HG03159 (cell line): Measurements from ENCODE around the gene DAPK3.
"Not testable (repeated sequence)": the region's sequence is repeated elsewhere in the genome, so short reads cannot be mapped to it uniquely, and the experiment has no call there.

Experiments
- ATAC-seq: cut with Tn5 transposase; IDR thresholded peaks from one replicate; pipeline ENCODE4 v1.9.1; 2021; ENCODE audit warnings: mild to moderate bottlenecking, moderate library complexity; ENCODE audit not compliant: unreplicated experiment

Gene DAPK3

DNA sequence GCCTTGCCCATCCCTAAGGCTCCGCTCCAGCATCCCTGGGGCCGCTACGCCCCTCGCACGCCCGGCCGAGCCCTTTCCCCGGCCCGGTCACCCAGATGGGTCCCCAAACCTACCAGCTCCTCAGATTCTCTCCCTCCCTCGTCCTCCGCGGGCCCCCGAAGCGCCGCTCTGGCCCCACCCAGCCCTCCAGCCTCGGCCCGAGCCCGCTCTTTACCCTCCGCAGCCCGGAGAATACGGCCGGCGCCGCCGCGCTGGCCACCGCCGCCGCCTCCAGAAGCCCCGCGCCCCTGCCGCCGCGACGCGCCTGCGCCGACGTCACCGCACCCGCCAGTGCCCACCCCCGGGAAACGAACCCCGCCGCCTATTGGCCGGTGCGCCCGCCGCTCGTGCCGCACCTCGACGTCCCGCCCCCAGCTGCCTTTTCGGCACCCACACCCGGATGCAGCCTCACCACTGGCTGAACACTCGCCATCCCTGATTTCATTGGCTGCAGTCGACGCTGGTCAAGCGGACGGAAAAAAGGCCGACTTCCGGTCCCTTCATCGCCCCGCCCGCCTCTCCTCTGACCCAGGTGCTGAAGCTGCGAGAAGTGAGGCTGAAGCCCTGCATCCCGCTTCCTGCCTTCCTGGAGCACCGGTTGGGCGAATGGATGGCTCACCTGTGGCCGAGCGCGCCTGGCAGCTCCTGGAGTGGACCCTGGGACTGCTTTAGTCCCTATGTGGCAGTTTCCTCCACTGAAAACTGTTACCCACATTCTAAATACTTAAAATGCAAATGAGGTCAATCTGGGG, at the start of gene DAPK3:
TSS of gene DAPK3 (minus strand) at position 292 of the 791 bp plus-strand sequence. CDS start 1,364 bp downstream, outside the sequence.
- ATAC-seq = peak; percentile 91

DNA sequence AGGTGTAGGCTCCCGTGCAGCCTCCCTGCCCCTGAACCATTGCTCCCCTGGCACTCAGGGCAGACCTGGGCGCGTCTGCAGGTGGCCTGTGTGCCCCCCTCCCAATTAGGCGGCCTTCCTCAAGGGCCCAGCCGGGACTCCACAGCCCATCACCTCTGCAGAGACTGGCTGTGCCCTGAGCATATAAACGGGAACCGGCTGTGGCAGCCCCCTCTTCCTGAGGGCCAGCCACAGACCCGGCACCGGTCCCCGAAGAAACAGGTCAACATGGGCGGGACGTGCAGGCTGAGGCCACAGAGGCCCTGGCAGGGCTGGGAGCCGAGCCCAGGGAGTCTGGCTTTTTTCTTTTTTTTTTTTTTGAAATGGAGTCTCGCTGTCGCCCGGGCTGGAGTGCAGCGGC, 48.7 kb upstream of the DAPK3 start:
- no peak for ATAC-seq

DNA sequence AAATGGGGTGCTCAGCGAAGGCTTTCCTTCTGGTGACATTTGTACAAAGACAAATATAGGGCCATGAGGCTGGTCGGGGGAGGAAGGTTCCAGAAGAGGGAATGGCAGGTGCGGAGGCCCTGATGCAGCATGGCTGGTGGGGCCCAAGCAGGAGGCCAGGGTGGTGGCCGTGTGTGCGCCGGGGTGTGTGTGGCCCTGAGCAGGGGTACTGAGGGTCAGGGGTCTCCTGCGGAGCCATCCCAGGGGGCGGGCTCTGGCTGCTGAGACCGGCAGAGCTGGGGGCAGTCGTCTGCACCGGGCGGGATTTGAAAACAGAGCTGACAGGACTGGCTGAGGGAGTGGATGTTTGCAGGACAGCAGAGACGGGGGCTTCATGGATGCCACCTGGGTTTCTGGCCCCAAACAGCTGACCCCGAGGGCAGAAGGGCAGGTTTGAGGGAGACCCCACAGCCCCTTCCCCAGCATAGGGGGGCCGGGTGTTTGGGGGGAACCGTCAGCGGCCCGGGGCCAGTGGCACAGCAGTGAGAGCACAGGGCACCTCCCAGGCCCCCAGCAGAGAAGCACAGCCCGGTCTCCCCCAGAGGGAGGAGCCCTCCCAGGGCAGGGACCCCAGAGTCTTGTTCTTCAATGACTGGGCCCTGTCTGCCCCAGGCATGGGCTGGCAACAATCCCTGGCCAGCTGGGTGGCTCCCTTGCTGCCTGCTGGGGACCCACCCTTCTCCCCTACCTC, 48.0 kb upstream of the DAPK3 start:
- ATAC-seq = no peak

DNA sequence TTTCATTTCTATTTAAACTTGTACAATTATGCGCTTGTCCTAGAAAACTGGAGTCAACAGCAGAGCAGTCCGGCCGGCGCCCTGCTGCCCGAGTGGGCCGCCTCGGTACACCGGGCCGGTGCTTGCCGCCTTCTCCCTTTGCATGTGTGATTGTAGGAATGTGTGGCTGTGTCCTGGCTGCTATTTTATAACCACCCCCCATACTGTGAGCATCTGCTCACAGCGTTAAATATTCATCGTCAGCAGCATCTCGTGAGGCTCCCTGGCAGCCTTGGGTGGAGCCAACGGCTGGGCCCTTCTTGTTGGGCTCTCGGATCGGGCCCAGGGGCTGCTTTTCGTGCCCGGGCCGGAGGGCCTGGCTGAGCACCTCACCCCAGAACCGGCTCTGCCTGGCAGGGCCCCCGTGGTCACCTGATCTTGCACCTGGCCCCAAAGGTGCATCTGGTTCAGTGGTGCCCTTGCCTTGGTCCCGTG, 47.3 kb upstream of the DAPK3 start:
- no peak for ATAC-seq

DNA sequence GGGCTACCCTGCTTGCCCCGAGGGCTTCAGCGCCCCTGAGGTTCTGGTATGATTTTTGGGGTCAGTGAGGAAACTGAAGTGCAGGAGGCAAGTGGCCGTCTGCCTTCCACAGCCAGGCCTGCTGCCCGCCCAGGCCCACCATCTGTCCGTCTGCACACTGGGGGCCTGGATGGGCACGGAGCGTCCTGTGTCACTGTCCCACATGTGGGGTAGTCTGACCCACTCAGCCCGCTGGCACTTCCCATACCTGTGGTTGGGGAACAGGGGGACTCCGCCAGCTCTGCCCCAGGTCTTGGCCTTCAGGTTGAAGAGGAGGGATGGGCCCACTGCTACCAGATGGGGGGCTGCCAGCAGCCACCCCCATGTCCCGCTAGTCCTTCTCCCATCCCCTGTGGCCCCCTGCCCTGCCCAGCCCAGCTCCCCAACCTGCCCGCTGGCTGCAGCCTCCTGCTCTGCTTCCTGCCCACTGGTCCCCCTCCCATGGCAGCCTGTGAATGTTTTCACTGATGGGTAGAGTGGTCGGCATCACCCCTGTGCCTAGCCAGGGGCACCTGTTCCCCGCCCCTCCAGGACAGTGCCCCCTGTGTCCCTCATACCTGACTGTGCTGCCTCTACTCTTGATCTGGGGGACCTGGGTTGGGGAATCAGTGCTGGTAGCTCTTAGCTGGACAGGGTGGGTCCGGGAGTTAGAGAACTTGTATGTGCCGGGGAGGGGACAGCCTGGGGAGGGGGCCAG, 46.2 kb upstream of the DAPK3 start:
- no peak for ATAC-seq

DNA sequence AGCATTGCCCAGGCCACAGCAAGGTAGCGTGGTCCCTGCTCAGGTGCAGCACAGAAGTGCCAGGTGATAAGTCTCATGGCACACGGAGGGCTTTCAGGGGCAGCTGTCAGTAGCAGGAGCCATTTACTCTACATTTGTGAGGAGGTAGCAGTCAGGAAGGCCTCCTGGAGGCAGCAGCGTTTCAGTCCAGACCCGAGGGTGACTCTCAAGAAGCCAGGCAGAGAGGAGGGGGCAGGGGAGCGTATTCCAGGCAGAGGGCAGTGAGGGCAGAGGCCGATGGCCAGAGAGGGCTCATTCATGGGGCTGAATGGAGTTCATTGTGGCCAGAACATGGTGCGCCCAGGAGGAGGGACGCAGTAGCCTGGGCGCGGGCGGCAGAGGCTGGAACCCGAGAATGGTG, 45.6 kb upstream of the DAPK3 start:
- no peak for ATAC-seq

DNA sequence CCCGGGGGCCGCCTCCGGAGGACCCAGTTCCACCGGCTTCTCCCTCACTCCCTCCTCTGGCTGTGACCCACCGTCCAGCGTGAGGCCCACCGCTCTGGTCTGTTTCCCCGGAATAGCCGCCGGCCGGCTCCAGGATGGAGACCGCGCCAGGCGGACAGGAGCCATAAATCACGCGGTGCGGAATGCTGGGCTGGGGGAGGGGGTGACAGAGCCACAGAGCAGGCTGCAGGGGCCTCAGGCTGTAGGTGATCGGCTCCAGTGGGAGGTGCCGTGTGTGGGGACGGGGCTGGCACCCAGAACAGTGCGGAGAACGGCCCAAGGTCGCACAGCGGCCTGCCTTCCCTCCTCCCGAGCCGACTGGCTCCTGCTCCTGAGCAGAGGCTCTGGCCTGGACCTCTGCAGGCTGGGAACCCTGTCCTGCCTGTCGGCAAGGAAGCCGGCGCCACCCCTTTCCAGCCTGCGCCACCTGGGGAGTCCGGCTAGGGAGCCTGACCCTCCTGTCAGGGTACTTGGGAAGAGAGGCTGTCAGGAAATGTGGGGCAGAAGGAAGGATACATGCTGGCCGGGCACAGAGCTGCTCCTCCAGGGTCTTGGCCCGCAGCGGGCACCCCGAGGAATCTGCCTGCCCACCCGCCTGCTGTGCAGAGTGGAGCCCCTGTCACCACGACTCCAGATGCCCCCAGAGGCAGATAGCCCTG, 45.0 kb upstream of the DAPK3 start:
- ATAC-seq = no peak

DNA sequence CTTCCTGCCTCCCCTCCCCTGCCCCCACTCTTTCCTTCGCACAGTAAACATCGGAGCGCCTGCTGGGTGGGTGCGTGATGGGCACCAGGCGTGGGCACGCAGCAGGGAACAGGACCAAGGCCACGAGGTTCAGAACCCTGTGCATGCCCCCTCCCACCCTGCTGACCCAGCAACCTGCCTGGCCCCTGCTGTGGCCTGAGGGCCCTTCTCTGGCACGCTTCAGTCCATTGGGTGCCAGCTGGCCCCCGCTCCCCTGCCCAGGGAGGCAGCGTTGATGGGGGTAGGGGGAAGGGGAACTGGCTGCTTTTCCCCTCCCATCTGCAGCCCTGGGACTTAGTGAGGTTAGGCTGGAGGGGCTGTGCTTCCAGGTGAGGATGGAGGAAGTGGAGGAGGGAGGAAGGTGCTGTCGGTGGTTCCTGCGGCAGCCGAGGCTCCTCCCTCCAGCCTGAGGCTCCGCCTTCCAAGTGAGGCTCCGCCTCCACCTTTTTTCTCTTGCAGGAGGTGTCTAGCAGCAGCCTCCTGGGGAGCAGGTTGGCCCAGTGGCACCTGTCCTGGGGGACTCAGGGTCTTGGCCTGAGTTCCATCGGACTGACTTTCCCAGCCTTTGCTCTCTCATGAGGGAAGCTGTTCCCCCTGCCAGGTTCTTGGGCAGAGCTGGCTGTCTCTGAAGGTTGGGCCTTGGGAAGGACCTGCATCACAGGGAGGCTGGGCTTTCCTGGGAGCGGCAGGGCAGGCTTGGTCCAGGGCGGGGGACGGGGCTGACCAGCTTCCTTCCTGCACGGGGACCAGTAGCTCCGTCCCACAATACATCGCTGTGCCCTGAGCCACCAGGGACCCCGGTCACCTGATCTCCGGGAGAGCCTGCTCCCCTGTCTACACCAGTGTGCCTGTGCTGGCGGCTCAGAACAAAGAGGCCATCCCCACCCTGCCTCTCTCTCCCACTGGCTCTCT, 43.9 kb upstream of the DAPK3 start:
- ATAC-seq = no peak

DNA sequence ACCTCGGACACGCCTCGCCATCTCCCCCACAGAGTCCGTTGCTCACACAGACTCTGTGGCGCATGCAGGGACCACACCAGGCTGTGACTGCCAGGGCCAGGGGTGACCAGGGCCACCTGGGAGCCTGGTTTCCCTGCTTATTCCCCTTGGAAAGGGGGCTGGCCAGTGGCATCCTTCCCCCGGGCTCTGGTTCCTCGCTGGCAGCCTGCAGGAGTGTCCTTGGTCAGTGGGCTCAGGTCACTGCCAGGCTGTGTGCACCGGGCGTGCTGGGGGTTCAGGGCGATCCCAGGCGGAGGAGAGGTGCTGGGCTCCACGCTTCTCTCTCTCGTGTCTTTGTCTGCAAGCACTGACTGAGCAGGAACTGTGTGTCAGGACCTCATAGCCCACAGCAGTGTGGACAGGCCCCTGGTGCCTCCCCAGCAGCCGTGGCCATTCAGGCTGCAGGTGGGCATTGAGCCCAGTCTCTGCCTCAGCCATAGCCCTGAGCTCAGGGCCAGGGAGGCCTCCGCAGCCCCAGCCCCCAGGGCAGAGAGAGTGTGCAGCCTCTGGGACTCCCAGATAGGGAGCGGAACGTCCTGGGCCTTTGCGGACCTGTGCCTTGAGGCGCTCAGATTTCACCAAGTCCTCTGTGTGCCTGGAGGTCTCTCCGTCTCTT, 43.1 kb upstream of the DAPK3 start:
- no peak for ATAC-seq

DNA sequence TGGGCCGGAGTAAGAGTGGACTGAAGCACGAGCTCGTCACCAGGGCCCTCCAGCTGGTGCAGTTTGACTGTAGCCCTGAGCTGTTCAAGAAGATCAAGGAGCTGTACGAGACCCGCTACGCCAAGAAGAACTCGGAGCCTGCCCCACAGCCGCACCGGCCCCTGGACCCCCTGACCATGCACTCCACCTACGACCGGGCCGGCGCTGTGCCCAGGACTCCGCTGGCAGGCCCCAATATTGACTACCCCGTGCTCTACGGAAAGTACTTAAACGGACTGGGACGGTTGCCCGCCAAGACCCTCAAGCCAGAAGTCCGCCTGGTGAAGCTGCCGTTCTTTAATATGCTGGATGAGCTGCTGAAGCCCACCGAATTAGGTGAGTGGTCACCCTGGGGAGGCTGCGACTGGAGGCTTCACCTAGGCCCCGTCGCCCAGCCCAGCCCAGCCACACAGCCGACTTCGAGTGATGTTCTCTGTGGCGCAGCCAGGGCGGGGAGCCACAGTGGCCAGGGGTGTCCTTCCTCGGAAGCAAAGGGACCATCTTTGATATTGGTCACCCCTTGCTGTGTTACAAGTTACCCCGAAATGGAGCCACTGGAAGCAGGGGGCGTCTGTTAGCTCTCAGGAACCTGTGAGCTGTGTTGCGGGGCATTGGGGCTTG, 42.2 kb upstream of the DAPK3 start:
- ATAC-seq = no peak

DNA sequence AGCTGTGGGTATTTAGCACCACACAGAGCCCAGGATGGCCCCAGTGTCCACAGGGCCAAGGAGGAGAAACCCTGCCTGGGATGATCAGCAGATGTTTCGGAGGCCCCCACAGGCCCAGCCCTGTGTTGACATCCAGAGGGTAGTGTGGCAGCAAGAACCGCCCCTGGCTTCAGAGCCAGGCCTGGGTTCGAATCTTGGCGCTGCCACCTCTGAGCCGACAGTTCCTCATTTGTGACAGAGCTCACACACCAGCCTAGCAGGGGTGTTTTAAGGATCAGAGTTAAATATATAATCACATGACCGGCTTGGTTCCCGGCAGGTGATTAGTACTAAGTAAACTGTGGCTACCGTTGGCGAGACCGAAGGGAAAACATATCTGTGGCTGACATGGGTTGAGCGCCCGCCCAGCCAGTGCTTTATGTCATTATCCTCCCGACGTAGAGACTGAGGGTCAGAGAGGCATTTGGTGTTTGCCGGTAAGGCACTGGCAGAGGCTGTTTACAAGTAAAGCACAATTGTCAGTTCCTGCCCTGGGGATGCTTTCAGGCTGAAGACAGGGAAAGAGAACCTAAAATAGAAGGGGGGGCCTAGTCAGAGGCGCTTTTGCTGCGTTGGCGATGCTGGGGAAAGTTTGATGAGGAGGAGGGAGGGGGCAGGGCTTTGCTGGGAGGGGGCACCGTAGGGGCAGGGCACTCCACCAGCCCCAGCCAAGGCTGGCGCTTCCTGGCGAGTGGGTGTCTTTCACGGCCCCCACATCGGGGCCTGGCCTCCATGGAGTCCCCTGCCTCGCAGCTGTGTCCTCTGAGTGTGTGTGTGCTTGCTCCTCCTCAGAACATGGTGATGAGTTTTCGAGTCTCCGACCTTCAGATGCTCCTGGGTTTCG, 41.4 kb upstream of the DAPK3 start:
- ATAC-seq = no peak

DNA sequence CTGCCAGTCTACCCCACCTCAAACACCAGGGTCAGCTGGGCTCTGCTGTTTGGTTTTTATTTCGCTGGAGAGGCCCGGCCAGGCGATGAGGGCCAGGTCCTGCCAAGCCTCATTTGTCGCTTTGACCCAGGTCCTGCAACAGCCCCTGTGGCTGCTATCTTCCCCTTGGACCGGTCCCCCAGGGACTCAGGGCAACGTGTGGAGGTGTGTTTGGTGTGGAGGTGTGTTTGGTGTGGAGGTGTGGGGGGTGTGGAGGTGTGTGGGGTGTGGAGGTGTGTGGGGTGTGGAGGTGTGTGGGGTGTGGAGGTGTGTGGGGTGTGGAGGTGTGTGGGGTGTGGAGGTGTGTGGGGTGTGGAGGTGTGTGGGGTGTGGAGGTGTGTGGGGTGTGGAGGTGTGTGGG, 40.5 kb upstream of the DAPK3 start:
- ATAC-seq = not testable (repeated sequence)

DNA sequence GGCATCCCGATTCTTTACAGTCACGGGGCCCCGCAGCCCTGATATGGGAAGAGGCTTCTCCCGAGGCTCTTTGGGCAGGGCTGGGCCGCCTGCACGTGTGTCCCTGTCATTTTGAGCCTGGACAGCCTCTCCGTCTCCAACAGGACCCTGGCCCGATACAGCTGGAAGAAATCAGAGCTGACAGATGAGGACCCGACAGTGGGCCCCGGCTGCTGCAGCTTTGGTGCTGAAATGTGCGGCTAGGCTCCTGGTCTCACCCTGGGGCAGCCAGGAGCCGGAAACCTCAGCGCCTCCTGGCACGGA, 39.9 kb upstream of the DAPK3 start:
- no peak for ATAC-seq

DNA sequence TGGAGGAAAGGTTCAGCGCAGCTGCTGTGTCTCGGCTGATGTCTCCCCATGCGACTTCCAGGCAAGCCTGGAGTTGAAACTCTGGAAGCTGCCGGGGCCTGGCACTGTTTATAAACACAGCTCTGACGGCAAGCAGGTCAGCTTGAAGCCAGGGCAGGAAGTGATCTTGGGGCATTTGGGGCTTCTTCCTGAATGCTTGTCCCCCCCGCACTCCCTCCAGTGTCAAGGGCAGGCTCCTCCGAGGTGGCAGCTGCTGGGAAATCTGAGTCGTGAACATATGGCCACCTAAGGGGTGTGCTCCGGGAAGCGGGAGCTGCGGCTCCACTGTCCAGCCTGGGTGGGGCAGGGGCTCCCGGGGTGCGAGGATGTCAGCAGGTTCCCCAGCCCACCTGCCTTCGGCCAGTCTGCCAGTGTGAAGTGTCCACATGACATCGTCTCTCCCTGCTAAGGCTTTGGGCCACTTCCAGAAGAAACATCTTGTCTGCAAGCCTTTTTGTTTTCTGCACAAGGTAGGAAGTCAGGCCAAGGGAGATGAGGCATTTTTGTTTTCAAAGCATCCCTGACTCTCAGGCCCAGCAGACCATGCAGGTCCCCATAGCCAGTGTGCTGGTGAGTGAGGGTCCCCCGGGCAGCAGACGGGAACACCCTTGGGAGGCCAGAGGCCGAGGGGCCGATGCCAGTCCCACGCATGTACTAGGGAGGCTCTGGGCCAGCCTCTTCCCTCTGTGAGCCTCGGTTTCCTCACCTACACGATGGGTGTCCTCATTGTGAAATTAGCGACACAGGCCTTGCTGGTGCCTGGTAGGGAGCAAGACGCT, 39.3 kb upstream of the DAPK3 start:
- no peak for ATAC-seq

DNA sequence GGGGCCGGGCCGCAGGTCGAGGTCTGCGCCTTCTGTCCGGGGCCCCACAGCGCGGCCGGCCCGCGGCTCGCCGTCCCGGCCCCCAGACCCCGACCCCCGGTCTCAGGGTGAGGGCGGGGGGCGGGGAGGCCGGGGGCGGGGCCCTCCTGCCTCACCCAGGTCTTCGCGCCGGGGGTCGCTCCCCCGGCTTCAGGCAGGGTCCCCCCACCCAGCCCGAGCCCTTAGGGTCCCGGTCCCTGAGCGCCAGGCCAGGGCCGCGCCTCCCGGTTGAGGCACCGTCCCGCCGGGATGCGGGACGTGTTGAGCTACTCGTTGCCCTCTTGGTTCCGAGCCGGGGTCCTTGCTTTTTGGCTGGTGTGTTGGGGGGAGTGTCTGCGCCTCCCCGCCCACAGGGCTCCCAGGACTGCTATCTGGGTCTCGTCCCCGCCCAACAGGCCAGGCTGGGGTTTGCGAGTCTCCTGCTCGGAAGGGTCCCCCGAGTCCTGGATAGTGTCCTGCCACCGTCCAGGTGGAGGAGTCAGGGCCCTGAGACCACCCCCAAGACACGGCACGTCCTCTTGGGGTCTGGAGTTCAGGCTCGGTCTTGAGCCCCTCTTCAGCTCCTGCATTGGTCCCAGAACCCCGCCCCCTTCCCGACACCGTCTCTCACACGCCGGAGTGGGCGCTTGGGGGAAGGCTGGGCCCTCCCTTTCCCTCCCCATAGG, 37.1 kb upstream of the DAPK3 start:
- ATAC-seq = no peak

DNA sequence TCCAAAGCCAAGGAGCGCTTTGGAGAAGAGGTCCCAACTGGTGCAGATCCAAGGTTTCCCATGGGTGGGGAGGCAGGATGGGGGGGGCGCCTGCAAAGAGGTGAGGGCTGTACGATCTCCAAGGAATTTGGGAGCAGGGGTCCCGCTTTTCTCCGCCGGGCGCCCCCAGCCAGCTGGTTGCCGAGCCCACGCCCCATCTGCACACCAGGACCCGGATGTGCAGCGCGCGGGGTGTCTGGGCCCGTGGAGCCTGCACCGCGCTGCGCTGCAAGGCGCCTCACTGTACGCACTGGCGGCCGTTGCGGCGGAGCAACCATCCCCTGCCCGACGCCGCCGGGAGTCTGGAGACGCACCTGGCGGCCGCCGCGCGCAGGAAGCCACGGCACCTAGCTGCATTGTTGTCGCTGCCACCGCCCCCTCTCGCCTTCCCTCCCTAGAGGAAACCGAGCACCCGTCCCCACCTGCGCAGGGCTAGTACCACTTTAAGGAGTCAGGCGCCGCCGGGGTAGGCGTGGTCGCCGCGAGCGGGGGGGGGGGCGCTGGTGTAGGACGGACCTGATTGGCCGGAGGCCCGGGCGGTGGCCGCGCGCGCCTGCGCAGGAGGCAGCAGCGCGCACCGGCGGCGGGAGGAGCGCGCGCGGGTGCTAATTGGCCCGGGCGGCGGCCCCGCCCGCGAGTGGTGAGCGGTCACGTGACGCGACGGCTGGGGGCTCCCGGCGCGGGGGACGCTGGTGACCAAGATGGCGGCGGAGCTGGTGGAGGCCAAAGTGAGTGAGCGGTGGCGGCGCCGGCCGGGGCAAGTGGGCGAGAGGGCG, 36.3 kb upstream of the DAPK3 start, which contains the start of gene PIAS4:
TSS of gene PIAS4 (plus strand) at position 716 of the 815 bp plus-strand sequence. CDS start at position 741, 25 bp downstream.
- peak; percentile 81 for ATAC-seq
